ENCODE results near the gene MYH9.
A peak's percentile ranks its signal among the peaks of the same experiment; 100 is the strongest.

The MYH9 gene

GRCh38 chr22:36385491-36386350 lies 2.0 kb downstream of the MYH9 start:
- DNase-seq = peak; percentile 78

- DNase-seq = no peak
Measured at GRCh38 chr22:36384766-36385481, 2.8 kb downstream of the MYH9 start.

DNA sequence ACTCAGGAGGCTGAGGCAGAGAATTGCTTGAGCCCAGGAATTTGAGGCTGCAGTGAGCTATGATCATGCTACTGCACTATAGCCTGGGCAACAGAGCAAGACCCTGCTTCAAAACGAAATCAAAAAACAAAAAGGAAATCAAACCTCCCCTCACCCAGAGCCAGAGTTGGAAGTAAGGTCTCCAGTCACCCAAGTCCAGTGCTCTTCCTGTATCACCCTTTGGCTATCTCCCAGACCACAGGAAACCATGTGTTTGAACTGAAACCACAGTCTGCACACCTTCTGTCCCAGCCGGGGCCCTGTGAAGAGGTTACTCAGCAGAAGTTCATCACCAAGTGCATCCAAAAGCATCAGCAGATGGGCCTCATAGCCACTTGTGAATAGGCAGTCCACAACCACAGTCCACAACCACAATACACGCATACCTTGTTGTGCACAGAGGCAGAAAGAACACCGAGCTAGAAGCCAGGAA lies 4.6 kb downstream of the MYH9 start:
- no peak for DNase-seq

- DNase-seq = no peak
Measured at GRCh38 chr22:36381513-36382128, 6.1 kb downstream of the MYH9 start.

DNA sequence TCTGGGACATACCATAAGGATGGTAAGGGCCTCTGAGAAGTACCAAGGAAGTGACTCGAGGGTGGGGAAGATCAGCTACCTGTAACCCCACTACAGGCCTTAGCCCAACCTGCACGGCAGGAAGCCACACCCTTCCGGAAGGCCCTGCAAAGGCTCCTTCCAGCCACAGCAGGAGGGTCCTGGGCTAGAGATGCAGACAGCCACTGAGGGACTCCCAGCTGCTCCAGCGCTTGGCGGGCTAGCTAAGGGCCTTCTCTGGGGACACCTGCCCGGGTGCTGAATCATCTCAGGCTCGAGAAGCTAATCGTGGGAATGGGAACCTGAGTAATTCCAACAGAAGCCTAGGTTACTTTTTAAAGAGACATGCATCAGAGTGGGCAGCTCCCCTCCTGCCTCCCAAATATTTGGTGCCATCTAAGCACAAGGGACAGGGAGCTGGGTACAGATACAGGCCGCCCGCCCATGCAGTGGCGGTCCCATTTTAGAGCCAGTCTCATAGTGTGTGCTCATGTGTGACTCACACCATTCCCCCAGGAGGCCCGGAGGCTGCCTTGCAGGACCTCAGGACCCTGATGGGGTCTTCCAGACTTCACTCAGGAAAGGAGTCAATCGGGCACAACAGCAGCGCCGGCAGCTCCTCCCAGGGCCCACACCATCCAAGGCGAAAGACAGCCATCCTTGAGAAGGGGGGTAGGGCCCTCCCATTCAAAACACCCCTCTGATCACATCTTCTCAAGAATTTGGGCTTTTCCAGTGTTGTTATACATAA lies 8.0 kb downstream of the MYH9 start:
- DNase-seq = no peak

DNA sequence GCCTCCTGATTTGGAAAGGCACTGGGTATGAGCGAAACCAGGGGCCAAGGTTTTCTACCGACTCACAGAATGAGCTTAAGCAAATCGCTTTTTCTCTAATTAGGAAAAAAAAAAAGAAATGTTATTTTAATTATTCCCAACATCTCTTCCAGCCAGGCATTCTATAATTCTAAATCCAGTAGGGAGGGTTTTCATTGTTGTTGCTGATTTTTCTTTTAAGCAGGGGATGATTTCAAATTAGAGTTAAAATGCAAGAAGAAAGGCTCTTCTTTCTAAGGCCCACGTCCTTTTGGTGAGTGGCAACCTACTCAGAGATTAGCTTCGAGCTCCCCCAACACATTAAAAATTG lies 8.9 kb downstream of the MYH9 start:
- DNase-seq = no peak

DNA sequence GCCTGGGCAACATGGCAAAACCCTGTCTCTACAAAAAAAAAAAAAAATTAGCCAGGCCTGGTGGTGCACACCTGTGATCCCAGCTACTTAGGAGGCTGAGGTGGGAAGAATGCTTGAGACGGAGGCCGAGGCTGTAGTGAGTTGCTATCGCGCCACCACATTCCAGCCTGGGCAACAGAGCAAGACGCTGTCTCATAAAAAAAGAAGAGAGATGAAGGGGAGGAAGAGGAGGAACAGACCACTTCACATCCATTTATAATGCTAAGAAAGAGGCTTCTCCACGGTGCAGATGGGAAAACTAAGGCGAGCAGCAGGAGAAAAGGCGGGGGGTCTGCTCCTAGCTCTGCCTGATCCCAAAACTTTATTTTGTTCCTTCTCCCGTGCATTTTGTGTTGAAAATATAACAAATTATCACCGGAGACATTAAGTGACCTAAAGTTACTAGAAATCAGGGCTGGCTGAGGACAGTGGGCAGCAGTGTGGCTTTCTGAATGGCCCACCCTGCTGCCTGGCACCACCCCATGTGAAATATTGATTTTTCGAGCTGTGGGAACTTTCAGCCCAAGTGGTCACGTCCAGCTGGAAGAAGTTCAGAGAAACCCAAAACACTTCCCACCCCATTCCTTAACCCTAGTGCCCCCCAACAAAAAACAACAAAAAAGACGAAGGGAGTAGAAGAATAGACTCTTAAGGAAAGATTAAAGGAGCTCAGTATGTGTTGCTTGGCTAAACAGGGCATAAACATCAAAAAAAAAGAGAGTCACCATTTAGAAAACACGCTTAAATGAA lies 9.5 kb downstream of the MYH9 start:
- DNase-seq = no peak

DNA sequence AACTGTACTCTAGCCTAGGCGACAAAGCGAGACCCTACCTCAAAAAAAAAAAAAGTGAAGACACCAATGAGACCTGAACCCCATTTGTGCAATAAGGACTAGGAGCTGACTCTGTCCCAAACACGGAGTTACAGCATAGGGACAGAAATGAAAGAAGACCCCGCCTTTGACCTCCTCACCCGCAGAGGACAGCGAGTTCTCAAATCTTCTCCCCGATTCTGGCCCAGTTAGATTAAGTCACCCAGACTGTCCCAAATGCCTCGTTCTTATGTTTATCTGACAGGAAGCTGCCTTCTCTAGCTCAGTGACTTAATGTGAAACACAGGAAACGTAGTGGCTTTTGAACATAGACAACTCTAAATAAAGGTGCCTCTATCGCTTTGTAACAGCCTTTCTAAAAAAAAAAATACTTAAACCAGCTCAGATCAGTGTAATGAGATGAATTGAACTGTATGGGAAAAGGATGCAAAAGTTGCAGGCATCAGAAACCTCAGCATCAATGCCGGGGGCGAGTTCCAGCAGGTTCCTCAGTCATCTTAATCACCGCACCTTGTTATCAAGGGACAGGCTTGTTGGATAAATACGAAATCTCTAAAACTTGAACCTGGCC lies 10.6 kb downstream of the MYH9 start:
- no peak for DNase-seq

GRCh38 chr22:36376265-36376664 lies 11.5 kb downstream of the MYH9 start:
- no peak for DNase-seq

DNA sequence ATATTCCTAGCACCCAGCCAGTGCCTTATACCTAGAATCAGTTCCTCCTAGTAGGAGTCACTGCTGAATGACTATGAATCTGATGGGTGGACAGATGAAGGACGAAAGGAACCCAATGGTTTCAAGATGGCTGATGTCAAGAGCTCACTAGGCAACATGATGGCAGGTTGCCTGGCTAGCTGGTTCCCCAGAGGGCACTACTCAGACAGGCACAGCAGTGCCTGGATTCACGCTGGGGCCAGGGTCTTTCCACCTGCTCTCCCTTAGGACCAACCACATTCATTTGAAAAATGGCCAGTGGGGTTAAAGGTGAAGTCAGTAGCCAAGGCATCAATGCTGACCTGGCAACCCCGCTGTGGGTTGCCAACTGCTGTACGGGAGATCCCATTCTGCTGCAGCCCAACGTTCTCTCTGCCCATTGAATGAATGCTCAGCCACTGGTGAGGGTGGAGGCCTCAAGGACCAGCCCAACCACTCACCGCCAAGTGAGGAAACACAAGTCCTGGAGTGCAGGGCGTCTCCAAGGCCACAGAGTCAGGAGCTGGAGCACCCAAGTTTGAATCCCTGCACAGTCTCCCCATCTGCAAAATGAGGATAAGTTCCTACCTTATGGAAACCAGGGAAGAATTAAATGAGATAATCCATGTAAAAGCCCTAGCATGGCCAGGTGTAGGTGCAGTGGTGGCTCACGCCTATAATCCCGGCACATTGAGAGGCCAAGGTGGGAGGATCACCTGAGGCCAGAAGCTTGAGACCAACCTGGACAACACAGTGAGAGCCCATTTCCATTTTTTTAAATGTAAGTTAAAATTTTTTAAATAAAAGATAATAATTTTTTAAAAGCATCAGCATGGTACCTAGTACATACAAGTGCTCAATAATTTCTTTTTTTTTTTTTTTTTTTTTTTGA lies 12.4 kb downstream of the MYH9 start:
- no peak for DNase-seq

- no peak for DNase-seq
Measured at GRCh38 chr22:36374603-36375024, 13.2 kb downstream of the MYH9 start.

GRCh38 chr22:36373258-36373579 lies 14.5 kb downstream of the MYH9 start:
- no peak for DNase-seq

DNA sequence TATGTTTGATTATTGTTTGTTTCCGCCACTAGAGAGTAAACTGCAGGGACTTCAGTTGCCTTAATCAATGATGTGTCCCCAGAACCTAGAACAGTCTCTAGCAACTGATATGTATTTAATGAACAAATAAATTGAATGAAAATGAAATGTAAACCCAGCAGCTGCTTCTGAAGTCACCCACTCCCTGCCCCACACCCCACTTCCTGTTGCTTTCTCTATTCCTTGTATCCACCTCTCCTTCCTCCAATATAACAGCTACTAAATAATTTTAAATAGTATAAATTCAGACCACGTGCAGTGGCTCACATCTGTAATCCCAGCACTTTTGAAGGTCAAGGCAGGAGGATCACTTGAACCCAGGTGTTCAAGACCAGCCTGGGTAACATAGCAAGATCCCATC lies 15.8 kb downstream of the MYH9 start:
- DNase-seq = no peak

DNA sequence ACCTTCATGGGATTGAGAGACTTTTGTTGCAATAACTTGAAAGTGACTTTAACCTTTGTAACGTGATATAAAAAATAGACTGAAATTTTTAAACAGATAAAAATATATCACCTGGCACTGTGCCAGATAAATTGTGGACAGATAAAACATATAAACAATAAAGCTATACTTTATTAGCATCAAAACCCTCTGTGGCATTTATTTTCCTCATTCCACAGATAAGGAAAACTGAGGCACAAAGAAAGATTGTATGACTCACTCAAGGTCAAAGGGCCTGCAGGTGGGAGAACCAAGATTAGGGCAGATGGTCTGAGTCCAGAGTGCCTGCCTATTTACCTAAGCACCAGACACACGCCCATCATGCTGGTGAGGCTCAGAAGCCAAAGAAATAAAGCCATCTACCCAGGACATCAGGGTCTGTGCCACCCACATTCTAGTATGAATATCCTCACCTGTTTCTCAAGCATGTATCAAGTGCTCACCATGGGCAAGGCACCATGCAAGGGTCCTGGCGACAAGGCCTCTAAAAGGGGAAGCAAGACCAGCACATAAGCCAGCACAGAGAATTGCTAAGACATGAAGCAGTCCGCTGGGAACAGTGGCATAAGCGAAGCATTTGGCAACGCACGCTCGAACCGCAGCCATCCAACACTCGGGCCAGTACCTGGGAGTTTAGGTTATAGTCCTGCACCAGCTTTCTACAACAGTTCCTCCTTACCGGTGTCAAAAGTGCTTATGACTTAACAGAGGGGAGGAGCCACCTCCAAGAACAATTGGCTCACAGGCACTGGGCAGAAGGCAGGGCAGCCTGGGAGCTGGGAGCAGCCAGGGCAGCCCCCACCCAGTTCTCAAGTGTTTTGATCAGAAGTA lies 17.6 kb downstream of the MYH9 start:
- peak; percentile 54 for DNase-seq

DNA sequence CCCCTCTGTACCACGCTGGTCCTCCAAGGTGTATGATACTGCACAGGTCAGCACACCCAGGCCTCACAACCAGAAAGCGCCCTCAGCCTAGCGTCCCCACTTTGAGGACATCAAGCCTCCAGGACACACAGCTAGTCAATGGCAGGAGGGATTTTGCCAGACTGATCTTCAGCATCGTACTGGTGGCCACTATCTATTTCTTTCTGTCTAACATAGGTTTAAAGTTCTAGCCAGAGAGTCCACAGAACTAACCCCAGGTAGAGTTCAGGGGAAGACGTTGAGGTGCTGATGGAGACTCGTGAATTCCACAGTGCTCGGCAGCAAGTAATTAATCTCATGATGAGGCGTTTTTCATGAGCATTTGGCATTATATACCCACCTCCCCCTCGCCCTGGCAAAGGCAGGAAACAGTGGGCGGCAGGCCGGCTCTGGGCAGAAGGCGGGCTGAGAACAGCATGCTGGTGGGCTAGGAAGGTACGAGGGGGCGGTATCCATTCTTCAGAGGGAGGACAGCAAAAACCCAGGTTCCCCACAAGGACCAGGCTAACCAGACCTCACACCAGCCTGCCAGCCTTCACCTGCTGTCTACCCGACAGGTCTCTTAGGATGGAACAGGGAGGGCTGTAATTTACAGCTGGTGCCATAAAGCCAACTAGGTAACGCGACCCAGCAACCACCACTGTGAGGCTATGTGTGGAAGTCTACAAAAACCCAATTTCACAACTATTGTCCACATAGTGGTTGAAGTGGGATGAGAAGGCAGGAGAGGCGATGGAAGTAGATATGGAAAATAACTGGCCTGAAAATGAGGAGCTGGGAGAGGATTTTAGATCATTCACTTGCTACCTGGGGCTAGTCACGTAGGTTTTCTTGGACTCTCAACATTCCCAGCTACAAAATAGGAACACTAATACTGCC lies 18.5 kb downstream of the MYH9 start:
- no peak for DNase-seq

- no peak for DNase-seq
Measured at GRCh38 chr22:36368359-36368983, 19.3 kb downstream of the MYH9 start.

DNA sequence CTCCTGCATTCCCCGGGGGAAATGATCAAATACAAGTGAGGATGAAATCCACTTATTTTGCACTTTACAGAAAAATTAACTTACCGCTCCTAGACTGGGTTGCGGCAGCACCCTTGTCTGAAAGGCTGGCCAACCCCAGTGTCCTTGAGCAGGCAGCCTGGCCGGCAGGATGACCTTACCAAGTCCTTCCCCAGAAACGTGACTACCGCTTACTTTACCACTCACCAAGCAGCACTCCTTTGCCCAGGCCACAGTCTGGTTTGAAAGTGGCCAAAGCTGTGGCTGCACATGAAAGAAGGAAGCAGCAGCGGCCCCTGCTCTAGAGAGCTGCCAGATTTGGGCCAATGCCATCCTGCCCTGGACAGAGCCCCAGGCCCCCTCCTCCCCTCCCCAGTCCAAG lies 20.3 kb downstream of the MYH9 start:
- no peak for DNase-seq

GRCh38 chr22:36367066-36367465 lies 20.7 kb downstream of the MYH9 start:
- no peak for DNase-seq
